LNCAP (cell line): ENCODE measurements around the gene PTPN20.

Experiments
- CTCF ChIP-seq: fragments of 450-650 bp; IDR thresholded peaks from 2 replicates; pipeline ENCODE4 v1.5.1; 2017; ENCODE audit warnings: mild to moderate bottlenecking

PTPN20 gene

GRCh38 chr10:47040681-47041080 lies 129.5 kb downstream of the PTPN20 start:
- TF ChIP-seq CTCF: no peak

- no peak for TF ChIP-seq CTCF
These were observed 130.4 kb downstream of the PTPN20 start for GRCh38 chr10:47041396-47042198.

- TF ChIP-seq CTCF: no peak
These were observed 130.9 kb downstream of the PTPN20 start for GRCh38 chr10:47042199-47042473.

- TF ChIP-seq CTCF: no peak
These were observed 131.8 kb downstream of the PTPN20 start for GRCh38 chr10:47042780-47043750.

GRCh38 chr10:47043928-47044538 lies 132.8 kb downstream of the PTPN20 start:
- no peak for TF ChIP-seq CTCF

GRCh38 chr10:47044741-47045140 lies 133.5 kb downstream of the PTPN20 start:
- no peak for TF ChIP-seq CTCF

GRCh38 chr10:47045331-47045861 lies 134.2 kb downstream of the PTPN20 start:
- TF ChIP-seq CTCF: no peak
